ENCODE data around the gene NUBP1.
"Not testable (repeated sequence)": the region's sequence is repeated elsewhere in the genome, so short reads cannot be mapped to it uniquely, and the experiment has no call there.

Gene NUBP1

GRCh38 chr16:10782628-10783027, 39.0 kb downstream of the NUBP1 start:
- TF ChIP-seq ZFX (IDR thresholded peaks at IDR 0.05): no peak
- TF ChIP-seq, protein P1, sequence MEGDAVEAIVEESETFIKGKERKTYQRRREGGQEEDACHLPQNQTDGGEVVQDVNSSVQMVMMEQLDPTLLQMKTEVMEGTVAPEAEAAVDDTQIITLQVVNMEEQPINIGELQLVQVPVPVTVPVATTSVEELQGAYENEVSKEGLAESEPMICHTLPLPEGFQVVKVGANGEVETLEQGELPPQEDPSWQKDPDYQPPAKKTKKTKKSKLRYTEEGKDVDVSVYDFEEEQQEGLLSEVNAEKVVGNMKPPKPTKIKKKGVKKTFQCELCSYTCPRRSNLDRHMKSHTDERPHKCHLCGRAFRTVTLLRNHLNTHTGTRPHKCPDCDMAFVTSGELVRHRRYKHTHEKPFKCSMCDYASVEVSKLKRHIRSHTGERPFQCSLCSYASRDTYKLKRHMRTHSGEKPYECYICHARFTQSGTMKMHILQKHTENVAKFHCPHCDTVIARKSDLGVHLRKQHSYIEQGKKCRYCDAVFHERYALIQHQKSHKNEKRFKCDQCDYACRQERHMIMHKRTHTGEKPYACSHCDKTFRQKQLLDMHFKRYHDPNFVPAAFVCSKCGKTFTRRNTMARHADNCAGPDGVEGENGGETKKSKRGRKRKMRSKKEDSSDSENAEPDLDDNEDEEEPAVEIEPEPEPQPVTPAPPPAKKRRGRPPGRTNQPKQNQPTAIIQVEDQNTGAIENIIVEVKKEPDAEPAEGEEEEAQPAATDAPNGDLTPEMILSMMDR (conservative IDR thresholded peaks at IDR 0.05): no peak
- H3K27ac ChIP-seq: no peak overlapping the region

DNA sequence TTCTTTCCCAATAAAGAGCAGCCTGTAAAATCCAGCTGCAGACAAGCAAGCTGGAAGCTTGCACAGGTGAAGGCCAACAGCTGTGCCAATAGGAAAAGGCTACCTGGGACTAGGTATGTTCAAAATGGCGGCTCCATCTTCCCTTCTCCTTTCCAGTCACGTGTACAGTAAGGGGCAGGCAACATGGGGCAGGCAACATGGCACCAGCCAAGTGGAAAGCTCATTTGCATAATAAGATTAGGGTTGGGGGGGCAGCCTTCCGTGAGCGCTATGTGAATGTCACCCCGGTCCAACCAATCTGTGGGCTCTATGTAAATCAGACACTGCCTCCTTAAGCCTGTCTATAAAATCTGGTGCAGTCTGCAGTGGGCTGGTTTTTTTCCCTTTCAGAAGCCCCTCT, 43.7 kb downstream of the NUBP1 start:
- H3K27ac ChIP-seq: no peak overlapping the region
- no peak for TF ChIP-seq ZFX (IDR thresholded peaks at IDR 0.05)
- TF ChIP-seq, protein P1 (conservative IDR thresholded peaks at IDR 0.05): no peak

GRCh38 chr16:10788630-10789029, 45.0 kb downstream of the NUBP1 start:
- H3K27ac ChIP-seq: not testable (repeated sequence)

DNA sequence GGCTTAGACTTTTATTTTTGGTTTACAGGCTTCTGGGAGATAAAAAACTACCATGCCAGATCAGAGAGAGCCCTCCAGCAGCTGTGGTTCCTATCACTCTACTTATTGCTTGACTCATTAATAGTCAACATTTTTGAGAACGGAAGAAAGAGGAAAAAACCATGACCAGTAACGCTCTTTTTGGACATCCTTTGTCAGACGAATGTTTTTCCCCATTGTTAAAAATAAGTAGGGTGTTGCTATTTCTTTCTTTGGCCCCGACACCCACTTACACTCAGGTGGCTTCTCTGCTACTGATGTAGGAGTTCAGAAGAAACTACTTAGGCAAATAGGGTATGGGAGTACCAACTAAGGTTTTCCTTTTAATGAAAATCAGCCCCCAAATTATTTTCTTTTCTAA, 47.4 kb downstream of the NUBP1 start:
- no peak overlapping the region for H3K27ac ChIP-seq
- TF ChIP-seq, protein P1 (conservative IDR thresholded peaks at IDR 0.05): no peak
- TF ChIP-seq ZFX (IDR thresholded peaks at IDR 0.05): no peak

GRCh38 chr16:10799736-10800135, 56.1 kb downstream of the NUBP1 start:
- H3K27ac ChIP-seq: no peak overlapping the region
- TF ChIP-seq ZFX (IDR thresholded peaks at IDR 0.05): no peak
- TF ChIP-seq, protein P1 (conservative IDR thresholded peaks at IDR 0.05): no peak

GRCh38 chr16:10805334-10805733, 61.7 kb downstream of the NUBP1 start:
- H3K27ac ChIP-seq: no peak overlapping the region
- no peak for TF ChIP-seq ZFX (IDR thresholded peaks at IDR 0.05)
- TF ChIP-seq, protein P1 (conservative IDR thresholded peaks at IDR 0.05): no peak

DNA sequence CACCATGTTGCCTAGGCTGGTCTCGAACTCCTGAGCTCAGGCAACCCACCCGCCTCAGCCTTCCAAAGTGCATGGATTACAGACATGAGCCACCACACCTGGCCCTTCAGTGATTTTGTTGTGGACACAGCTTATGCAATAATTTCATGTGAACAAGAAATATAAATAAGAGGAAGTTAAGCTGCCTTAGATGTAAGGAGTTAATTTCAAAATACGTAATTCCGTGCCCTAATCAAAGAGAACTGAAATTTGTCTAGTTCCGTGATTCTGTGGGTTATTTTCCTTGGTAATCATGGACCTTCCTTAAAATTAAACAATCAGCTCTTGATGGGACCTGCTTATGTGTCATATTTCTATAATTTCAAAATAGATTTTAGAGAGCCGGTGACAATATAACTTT, 63.1 kb downstream of the NUBP1 start:
- TF ChIP-seq ZFX (IDR thresholded peaks at IDR 0.05): no peak
- TF ChIP-seq, protein P1 (conservative IDR thresholded peaks at IDR 0.05): no peak
- no peak overlapping the region for H3K27ac ChIP-seq

- no peak overlapping the region for H3K27ac ChIP-seq
Observed at GRCh38 chr16:10808218-10808617, 64.6 kb downstream of the NUBP1 start.

More at GRCh38 chr16:10808218-10808617, 64.6 kb downstream of the NUBP1 start:
- TF ChIP-seq ZFX (IDR thresholded peaks at IDR 0.05): no peak
- TF ChIP-seq, protein P1 (conservative IDR thresholded peaks at IDR 0.05): no peak
